H1 (cell line): ENCODE data around the gene ATP6V0E2. TPM values are rescaled to one million over a fixed set of nuclear protein-coding genes. Genes with fewer than 3 reads are reported as not detected.

Experiments
- RAD21 ChIP-seq, 2 experiments: IDR thresholded peaks in 1 of 2; conservative IDR thresholded peaks in 1 of 2; 2 replicates each; pipeline ENCODE4 v1.6.1; 2011; ENCODE audit warnings: low read depth in 2 of 2, low read length in 2 of 2, improper control_type of control experiment in 1 of 2, inconsistent platforms in 1 of 2, mild to moderate bottlenecking in 1 of 2, moderate library complexity in 1 of 2
- RFX5 ChIP-seq: IDR thresholded peaks from 2 replicates; pipeline ENCODE4 v1.6.1; 2011; ENCODE audit warnings: low read depth, low read length, improper control_type of control experiment, borderline replicate concordance
- RNF2 ChIP-seq: fragments of 200-900, 300-1000 bp; sonication (generic); IDR thresholded peaks from 2 replicates; pipeline ENCODE4 v1.7.1; 2016; ENCODE audit warnings: borderline replicate concordance, low read depth, mild to moderate bottlenecking, antibody characterized with exemption, low read length; ENCODE audit not compliant: poor library complexity, severe bottlenecking; ENCODE audit errors: missing control alignments
- SP2 ChIP-seq: IDR thresholded peaks from 2 replicates; pipeline ENCODE4 v1.6.1; 2012; ENCODE audit warnings: mild to moderate bottlenecking, low read length, inconsistent platforms
- polyA plus RNA-seq, 7 experiments: library from polyadenylated mRNA; depleted of rRNA in 3 of 7; stranded (reverse) in 5 of 7; unstranded in 2 of 7; fragments of >200 nt in 5 of 7; fragments of 200-250 nt in 2 of 7; gene quantifications; 1 replicate in 5 of 7; 2 replicates in 1 of 7; 4 replicates in 1 of 7; pipeline versions ENCODE4 v1.2.1 to v1.2.3, GENCODE V29; 2011 to 2013; ENCODE audit warnings: missing spikeins in 2 of 7, mixed read lengths in 2 of 7
- total RNA-seq: library from RNA; stranded (reverse); fragmentation: NEBNext Ultra II Directional; extraction: Animal tissue kit (Norgen Biotek cat#: 25700); gene quantifications from 2 replicates; pipeline ENCODE4 v1.2.1, GENCODE V29; 2021

Gene ATP6V0E2
- total and polyA plus RNA-seq, 2 of the 8 experiments (the other 6 are each of a cell fraction or from before 2014, with no cell fraction given): 26.1 to 47.9 TPM

GRCh38 chr7:149881328-149882247, 7.8 kb downstream of the ATP6V0E2 start (continued):
- TF ChIP-seq SP2 (no peak), RNF2 (no peak), RFX5 (no peak), RAD21 (IDR thresholded peaks at IDR 0.05 in 1 of 2, conservative IDR thresholded peaks at IDR 0.05 in 1 of 2; ENCODE audit: low read depth in 2 of 2, low read length in 2 of 2) (no peak)
